Dermis microvascular lymphatic vessel endothelial cell (primary cell): ENCODE data around the gene SLC12A1. TPM values are rescaled to one million over a fixed set of nuclear protein-coding genes. Genes with fewer than 3 reads are reported as not detected.

Experiments
- DNase-seq, 2 donors: peaks; one replicate each; pipeline versions ENCODE4 v3.0.0 to v3.0.0-alpha.2; 2010; ENCODE audit warnings: low read depth in 2 of 2
- total RNA-seq: library from RNA; depleted of rRNA; stranded (reverse); fragments of >200 nt; gene quantifications from 2 replicates; pipeline ENCODE4 v1.2.1, GENCODE V29; 2014

The SLC12A1 gene
- total RNA-seq, 1 donor from 2014 or later, result not detected

DNA sequence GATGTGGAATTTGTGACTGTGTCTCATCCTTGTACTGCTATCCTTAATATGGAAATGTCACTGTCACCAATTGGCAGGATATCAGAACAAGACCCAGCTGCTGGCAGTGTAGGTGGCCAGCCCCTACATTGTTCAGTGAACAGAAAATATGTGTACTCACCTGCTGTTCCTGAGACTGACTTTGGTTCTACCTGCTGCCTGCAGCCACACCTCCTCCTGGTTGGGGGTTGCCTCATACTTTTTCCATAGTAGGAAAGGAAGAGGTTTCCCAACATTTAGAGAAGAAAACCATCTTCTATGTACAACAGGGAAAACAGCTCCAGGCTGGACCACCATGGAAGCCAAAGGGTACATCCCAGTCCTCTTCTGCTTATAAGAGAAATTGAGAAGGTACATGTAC is 35.9 kb downstream of the SLC12A1 start:
- no peak for DNase-seq

DNA sequence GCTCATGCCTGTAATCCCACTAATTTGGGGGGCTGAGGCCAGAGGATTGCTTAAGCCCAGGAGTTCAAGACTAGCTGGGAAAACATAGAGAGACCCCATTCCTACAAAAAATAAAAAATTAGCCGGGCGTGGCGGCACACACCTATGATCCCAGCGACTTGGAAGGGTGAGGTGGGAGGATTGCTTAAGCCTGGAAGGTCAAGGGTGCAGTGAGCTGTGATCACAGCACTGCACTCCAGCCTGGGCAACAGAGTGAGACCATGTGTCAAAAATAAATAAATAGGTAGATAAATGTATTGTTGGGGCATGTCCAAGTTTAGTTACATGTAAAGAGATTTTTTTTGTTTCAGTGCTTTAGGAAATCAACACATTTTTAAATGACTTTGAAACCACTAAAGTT is 36.4 kb downstream of the SLC12A1 start:
- DNase-seq, result no peak

DNA sequence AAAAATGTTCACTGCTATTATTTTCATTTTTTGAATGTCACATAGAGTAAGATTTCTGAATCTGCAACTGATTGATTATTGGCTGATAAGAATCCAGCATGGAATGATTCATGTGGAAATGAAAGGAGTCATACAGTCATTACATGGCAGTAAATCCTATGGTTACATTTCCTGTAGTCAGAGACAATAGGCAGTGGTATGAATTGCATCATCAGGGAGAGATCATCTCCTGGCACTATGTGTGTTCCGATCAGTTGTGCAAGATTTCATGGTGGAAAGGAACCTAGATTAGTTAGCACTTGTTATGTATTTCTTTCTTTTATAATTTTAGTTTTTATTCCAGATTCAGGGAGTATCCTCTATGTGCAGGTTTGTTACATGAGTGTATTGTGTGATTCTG is 38.8 kb downstream of the SLC12A1 start:
- peak; percentile 7 to 16 for DNase-seq

DNA sequence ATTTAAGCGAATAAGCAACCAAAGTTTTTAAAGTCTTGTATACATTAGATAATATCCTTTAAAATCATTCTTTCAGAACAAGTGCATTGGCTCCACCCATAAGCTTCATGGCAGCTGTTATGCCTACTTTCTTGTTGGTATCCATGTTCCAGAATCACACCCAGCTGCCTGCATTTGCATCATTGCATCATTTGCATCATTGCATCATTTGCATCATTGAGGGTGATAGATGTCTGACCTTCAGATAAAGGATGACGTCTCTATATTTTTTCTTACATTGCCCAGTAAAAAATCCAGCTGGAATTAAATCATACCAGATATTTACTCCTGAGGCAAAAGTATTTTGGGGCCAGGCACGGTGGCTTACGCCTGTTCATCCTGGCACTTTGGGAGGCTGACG is 42.3 kb downstream of the SLC12A1 start:
- no peak for DNase-seq

DNA sequence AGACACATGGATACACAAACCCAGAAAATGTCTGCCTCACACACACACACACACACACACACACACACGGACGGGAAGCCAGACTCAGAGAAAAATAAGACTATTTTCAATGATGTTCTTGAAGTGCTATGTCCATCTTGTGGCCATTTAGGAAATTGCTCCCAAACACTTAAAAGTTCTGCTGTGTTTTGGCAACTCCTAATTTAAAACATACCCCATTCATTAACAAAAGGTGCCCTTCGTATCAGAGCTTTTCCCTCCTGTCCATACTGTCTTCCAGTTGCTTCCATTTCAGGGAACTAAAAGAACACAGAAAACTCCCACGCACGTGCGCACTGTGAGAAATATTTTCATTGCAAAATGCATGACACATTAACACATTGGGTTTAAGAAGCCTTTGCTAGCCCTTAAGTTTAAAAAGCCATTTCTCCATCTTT is 44.6 kb downstream of the SLC12A1 start:
- DNase-seq, result peak; percentile 23 to 79

DNA sequence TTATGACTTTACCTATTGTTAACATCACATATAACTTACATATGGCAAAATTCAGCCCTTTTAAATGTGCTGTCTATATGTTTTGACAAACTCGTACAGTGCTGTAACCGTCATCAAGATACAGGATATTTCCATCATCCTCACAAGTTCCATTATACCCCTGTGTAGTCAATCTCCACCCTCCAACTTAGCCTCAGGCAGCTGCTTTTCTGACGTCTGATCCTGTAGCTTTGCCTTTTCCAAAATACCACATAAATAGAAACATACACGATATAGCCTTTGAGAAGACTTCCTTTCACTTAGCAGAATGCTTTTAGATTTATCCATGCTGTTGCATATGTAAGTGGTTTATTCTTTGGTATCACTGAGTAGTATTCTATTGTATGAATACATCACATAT is 47.1 kb downstream of the SLC12A1 start:
- no peak for DNase-seq

DNA sequence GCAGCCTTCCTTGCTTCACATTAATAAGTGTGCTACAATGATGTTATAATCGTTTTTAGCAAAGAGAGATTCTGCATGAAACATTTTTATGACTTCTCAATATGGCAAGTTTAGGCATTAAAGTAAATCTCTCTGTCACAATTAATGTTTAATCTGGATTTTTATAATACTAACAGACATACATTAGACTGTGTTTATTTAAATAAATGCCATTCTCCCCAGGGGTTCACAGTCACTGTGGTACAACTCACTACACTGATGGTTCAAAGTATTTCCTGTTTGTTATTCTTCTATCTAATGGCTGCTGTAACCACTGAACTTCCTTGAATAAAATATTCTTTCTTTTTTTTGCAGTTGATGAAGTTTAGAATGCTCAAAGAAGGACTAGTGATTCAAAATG is 59.0 kb downstream of the SLC12A1 start:
- DNase-seq, result no peak

DNA sequence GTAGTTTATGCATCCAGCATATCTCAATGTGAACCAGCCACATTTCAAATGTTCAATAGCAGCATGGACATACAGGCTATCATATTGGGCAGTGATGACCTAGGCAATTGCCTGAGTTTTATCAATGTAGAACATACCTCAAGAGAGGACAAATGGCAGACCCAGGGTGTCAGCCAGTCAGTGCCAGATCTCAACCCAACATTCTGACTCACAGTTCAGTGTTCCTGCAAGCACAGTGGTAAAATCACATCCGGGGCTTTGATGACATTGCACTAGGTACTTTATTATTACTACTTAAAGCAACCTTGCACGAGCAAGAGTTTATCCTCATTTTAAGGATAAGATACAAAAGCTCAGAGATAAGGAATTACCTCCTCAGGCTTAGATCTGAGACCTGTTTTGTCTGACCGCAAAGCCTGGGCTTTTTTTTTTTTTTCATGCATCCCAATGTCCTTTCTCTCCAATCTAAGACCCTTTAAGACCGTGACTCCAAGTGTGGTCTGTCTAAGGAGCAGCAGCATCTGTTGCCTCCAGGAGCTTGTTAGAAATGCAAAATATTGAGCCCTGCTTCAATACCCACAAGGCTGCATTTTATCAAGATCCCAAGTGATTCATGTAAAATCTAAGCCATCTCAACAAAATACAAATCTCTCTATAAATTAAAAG is 60.1 kb downstream of the SLC12A1 start:
- DNase-seq, result no peak

DNA sequence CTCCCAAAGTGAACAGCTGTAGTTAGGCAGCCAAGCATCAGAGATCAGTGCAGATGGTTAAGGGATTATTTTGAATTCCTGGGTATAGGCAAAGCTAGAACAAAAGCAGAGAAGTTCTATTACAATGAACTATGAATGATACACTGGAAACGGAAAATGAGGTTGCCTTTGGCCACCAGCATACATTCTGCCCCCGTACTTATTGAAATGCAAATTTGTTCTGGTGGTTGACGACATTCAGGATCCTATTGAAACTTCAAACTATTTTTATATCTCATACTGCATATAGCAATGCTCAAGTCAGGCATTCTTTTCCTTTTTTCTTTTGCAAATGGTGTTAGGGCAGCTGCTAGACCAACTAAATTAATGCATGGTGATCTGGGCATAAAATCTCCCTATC is 61.7 kb downstream of the SLC12A1 start:
- no peak for DNase-seq

DNA sequence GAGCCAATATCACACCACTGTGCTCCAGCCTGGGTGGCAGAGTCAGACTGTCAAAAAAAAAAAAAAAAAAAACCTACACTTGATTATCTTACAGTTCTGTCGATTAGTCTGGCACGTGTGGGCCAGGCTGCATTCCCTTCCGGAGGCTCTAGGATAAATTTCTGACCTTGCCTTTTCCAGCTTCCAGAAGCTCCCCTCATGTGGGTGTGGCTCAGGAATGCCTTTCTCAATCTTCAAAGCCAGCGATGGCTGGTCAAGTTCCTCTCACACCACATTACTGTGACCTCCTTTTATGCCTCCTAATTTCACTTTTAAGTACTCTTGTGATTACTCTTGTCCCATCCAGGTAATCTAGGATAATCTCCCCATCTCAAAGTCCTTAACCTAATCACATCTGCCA is 66.9 kb downstream of the SLC12A1 start:
- DNase-seq, result no peak

DNA sequence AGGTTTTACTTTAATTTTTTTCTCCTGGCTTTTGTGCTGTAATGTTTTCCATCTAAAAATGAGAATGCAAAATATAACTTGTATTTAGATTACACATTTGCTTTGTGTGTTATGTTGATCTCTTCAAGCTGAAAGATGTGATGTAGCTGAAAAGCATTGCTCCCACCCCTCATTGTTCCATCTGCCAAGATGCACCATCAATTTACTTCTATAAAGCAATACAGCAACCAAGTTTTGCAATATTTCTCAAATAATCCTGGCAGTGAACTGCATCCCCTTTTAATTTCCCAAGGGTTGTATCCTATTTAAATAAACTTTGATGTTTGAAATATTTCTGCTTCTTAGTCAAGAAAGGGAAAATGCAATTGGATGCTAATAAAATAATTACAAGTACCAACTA is 72.6 kb downstream of the SLC12A1 start:
- no peak for DNase-seq

DNA sequence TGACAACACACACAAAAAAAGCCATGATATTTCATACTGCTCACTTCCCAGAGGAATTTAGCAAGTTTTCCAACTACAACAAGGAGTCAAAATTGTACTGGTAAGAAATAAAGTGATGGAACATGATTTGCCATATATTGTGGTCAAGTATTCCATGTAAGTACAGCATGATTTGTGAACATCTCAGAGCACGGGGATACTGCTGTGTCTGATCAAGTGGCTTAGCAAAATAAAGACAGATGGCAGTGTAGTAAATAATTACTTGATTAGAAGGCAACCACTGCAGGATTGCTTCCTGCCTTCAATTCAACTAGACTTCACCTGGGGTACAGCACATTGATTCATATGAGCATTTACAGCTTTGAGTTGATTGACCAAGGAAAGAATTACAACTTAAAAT is 73.5 kb downstream of the SLC12A1 start:
- no peak for DNase-seq

DNA sequence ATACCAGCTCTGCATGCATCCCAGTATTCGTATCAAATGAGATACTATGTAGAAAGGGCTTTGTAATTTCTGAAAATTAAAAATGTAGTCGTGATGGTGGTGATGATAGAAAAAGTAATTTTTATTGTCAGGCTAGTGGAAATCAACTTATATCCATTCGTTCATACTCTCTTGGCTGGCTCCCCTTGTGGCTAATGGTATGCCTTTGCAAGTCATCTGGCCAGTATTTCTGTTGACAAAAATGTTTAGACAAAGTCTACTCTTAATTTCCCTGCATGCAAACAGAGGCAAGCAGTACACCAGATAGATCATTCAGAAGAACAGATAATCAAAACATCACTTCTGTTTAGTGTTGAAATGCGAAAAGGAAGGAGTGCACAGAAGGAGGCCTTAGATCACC is 75.6 kb downstream of the SLC12A1 start:
- no peak for DNase-seq

DNA sequence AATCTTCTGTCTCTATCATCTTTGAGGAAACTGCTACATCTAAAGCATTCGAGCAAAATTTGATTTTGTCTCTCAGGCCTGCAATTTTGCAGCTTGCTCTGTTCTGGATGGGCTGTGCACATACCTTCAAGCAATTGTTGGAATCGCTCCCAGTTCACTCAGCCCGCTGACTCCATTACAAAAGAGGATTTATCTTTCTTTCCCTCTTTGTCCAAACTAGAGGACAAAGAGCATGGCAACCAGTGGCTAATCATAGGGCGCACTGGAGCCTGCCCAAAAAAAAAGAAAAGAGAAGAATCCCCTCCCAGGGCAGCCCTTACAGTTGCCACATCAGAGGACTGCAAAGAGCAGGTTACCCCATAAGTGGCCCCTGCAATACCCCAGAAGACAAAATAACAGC is 76.1 kb downstream of the SLC12A1 start:
- no peak for DNase-seq

DNA sequence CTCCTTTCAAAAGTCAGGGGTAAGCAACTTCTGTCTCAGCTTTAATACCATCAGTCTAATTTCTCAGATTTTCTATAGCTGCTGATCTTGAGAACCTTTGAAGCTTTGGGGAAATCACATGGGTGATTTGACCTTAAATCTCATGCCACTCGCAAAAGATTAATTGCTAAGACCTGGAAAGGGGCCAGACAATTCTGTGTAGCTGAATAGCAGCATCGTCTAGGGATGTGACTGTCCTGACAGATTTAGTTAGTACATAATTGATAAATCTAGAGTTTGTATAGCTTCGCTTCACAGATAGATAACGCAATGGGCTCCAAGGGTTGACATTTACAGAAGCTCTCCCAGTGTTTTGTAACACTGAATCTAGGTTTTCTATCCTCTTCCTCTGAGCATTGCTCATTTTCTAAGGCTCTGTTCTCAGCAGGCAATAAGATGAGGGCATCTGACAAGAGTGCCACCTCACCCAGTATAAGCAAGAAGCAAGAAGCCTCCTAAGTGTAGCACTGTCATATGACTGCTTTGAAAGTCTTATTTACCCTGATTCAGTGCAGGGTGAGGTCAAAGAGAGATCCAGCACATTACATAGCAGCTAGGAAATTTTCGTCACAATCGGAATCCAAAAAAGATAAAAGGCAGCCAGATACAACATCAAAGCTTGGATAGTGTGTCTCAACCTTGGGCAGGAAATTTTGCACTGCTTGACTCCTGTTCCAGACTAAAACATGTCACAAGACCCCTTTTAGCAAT is 77.5 kb downstream of the SLC12A1 start:
- DNase-seq, result no peak

DNA sequence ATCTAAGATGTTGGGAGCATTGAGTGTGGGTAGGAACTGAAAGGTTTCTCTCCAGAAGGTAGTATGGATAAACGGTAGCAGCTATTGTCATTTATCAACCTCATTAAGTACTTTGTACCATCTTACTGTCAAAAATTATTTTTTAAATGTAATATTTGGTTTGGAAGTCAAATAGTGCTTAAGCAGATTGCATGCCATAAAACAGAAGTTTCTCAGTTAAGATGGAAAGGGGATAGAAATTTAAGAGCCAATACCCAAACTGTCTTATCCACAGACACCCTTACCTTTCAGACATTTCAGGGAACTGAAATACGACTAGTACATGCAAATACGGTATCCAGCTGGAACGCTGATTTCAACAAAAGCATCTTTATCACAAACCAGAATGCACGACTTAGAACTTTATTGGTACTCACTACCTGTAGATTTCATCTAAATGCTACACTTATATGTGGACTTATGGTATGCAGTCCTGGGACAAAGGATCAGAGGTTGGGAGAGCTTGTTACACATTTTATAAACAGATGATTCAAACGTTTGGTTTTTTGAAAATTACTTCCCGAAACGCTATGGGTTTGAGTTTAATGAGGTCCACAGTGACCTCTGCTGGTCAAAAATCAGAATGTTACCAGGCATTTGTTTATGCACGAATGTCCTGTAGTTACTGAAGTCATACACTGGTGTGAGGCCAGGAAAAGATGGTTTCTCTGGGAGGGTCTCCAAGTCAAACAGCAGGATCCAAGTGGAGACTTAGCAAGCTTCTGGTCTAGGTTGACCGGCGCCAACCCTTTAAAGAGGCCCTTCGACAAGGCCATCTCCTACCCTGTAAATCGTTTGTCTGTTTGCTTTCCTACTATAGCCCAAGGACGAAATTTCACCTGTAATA is 79.5 kb downstream of the SLC12A1 start:
- peak; percentile 61 to 79 for DNase-seq

DNA sequence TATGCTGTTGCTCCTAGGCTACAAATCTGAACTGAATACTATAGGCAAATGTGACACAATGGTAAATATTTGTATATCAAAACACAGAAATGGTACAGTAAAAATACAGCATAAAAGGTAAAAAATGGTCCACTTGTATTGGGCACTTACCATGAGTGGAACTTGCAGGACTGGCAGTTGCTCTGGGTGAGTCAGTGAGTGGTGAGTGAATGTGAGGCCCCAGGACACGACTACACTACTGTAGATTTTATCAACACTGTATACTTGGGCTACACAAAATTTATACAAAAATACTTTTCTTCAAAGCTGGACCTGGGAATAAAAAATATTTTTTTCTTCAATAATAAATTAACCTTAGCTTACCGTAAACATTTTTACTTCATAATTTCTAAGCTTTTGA is 83.5 kb downstream of the SLC12A1 start:
- peak in 1 of 2 donors; percentile 10 for DNase-seq

DNA sequence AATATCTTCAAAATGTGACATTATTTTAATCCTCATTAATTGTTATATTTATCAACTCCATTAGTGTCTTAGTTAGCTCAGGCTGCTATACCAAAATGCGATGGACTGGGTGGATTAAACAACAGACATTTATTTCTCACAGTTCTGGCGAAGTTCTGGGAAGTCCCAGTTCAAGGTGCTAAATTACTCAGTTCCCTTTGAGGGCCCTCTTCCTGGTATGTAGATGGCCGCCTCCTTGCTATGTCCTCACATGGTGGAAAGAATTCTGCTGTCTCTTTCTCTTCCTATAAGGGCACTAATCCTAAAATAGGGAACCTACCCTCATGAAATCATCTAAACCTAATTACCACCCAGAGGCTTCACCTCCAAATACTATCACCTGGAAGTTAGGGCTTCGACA is 86.4 kb downstream of the SLC12A1 start:
- DNase-seq, result no peak

DNA sequence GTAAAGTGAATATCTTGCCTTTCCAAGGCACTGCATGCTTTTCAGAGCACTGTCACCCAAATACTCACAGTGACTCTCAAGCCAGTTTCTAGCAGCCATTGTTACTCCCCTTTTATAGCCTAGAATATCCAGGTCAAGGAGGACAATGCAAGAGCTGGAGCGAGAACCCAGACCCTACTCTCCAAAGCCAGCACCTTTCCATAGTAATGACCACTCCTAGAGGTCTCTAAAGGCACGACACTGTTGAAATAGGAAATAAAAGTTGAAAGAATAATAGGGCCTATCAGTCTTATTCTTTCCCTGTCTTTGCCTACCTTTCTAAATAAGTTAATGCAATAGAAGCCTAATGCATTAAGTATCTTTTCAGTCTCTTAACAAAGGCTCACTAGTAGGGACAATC is 91.6 kb downstream of the SLC12A1 start:
- no peak for DNase-seq

DNA sequence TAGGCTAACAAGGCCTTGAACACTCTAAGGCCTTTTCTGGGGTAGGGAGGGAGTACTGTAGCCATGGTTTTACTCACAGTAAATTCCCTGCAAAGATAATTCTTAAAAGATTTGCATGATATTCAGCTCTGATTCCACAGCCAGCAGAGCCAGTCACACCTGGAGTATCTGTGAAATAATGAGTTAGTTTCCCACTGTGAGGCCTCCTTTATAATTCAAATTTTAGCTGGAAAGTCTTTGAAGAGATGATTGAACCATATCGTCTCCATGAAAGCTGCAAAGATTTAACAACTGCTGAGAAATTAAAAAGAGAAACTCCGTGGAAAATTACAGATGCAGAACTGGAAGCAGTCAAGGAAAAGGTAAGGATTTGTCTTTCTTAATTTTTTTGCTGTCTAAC is 92.8 kb downstream of the SLC12A1 start:
- no peak for DNase-seq

DNA sequence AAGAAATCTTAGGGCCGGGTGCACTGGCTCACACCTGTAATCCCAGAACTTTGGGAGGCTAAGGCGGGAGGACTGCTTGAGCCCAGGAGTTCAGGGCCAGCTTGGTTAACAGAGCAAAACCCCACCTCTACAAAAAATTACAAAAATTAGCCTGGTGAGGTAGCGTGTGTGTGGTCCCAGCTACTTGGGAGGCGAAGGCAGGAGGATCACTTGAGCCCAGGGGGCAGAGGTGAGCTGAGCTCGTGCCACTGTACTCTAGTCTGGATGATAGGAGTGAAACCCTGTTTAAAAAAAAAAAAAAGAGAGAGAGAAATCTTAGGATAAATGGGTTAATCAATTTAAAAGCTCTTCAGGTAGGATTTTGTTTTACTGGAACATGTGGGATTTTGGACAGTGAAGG is 93.9 kb downstream of the SLC12A1 start:
- no peak for DNase-seq

DNA sequence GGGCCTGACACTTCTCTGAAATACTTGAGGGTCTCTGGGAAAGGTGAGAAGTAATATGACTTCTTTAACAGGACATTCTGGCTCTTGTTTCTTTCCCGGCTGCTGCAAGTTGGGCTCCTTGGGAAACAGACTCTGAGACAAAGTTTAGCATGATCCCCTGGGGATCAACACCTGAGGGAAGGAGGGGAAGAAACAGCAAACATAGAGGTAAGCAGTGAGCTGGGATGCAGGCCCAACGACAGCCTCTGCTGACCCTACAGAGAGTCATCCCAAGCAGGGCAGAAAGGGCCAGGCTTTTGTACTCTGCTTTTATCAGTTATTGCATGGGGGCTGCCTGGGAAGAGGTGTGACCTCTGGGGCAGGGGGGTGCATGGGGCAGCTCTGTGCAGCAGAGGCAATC is 98.3 kb downstream of the SLC12A1 start:
- DNase-seq, result no peak
